Neuronal stem cell (in vitro differentiated cells): ENCODE measurements around the gene DIO3.

ENCODE experiments used
- DNase-seq: peaks from one replicate; pipeline ENCODE4 v3.0.0-alpha.2; 2013; ENCODE audit warnings: low spot score
- H2AFZ ChIP-seq: one replicate; pipeline ENCODE4 v1.6.1; 2013; ENCODE audit warnings: mild to moderate bottlenecking, low read length, inconsistent platforms
- H2AK5ac ChIP-seq: 2 replicates; pipeline ENCODE4 v1.6.1; 2013; ENCODE audit warnings: low read depth, mild to moderate bottlenecking, inconsistent platforms, low read length, moderate library complexity, mixed read lengths
- H2BK120ac ChIP-seq: 2 replicates; pipeline ENCODE4 v1.6.1; 2013; ENCODE audit warnings: low read depth, mild to moderate bottlenecking, inconsistent platforms, low read length, moderate library complexity, mixed read lengths
- H2BK12ac ChIP-seq: one replicate; pipeline ENCODE4 v1.6.1; 2013; ENCODE audit warnings: low read length, inconsistent platforms
- H2BK15ac ChIP-seq: 2 replicates; pipeline ENCODE4 v1.6.1; 2013; ENCODE audit warnings: mild to moderate bottlenecking, low read length, inconsistent platforms, mixed read lengths
- H2BK5ac ChIP-seq: one replicate; pipeline ENCODE4 v1.6.1; 2013; ENCODE audit warnings: inconsistent platforms, mild to moderate bottlenecking, low read length, moderate library complexity
- H3K14ac ChIP-seq: one replicate; pipeline ENCODE4 v1.6.1; 2013; ENCODE audit warnings: low read length, inconsistent platforms
- H3K18ac ChIP-seq: 2 replicates; pipeline ENCODE4 v1.6.1; 2013; ENCODE audit warnings: low read length, inconsistent platforms
- H3K23ac ChIP-seq: 2 replicates; pipeline ENCODE4 v1.6.1; 2013; ENCODE audit warnings: low read depth, mild to moderate bottlenecking, mixed read lengths, low read length, inconsistent platforms; ENCODE audit not compliant: poor library complexity
- H3K27ac ChIP-seq: replicated peaks from 3 replicates; pipeline ENCODE4 v1.5.1; 2013; ENCODE audit warnings: low read length, inconsistent platforms
- H3K27me3 ChIP-seq, 3 experiments: 2 replicates each; pipeline ENCODE4 v1.6.1; 2013; ENCODE audit warnings: low read length in 3 of 3, mild to moderate bottlenecking in 2 of 3, inconsistent platforms in 1 of 3, low read depth in 1 of 3, mixed read lengths in 1 of 3, moderate library complexity in 1 of 3; ENCODE audit not compliant: control insufficient read depth in 3 of 3, insufficient read depth in 3 of 3
- H3K36me3 ChIP-seq, 2 donors: replicated peaks in 1 of 2; 2 replicates each; pipeline ENCODE4 v1.6.1; 2013; ENCODE audit warnings: low read length in 2 of 2; ENCODE audit not compliant: control insufficient read depth in 2 of 2, insufficient read depth in 2 of 2
- H3K4ac ChIP-seq: 2 replicates; pipeline ENCODE4 v1.6.1; 2013; ENCODE audit warnings: inconsistent platforms, mild to moderate bottlenecking, low read length, moderate library complexity
- H3K4me1 ChIP-seq, 2 donors: 1 replicate in 1 of 2; 2 replicates in 1 of 2; pipeline ENCODE4 v1.6.1; 2013; ENCODE audit warnings: low read length in 2 of 2, low read depth in 1 of 2; ENCODE audit not compliant: control insufficient read depth in 2 of 2, insufficient read depth in 1 of 2
- H3K4me2 ChIP-seq: one replicate; pipeline ENCODE4 v1.6.1; 2013; ENCODE audit warnings: mild to moderate bottlenecking, low read length, inconsistent platforms; ENCODE audit not compliant: insufficient read depth, poor library complexity, severe bottlenecking
- H3K4me3 ChIP-seq, 2 donors: 2 replicates each; pipeline ENCODE4 v1.5.1; 2013; ENCODE audit warnings: low read length in 2 of 2, mild to moderate bottlenecking in 2 of 2, inconsistent platforms in 1 of 2, moderate library complexity in 1 of 2
- H3K79me1 ChIP-seq: one replicate; pipeline ENCODE4 v1.6.1; 2013; ENCODE audit warnings: low read depth, mild to moderate bottlenecking, inconsistent platforms, low read length, moderate library complexity
- H3K9ac ChIP-seq: one replicate; pipeline ENCODE4 v1.6.1; 2013; ENCODE audit warnings: mild to moderate bottlenecking, low read depth, low read length, inconsistent platforms; ENCODE audit not compliant: poor library complexity
- H3K9me3 ChIP-seq, 2 donors: replicated peaks in 1 of 2; 2 replicates each; pipeline versions ENCODE3 to v1.6.1; 2013; ENCODE audit warnings: low read length in 2 of 2, mild to moderate bottlenecking in 2 of 2, inconsistent platforms in 1 of 2, low read depth in 1 of 2, mixed read lengths in 1 of 2, moderate library complexity in 1 of 2; ENCODE audit not compliant: control insufficient read depth in 2 of 2, insufficient read depth in 1 of 2
- H4K8ac ChIP-seq: one replicate; pipeline ENCODE4 v1.6.1; 2013; ENCODE audit warnings: low read depth, mild to moderate bottlenecking, inconsistent platforms, low read length, moderate library complexity
- H4K91ac ChIP-seq: one replicate; pipeline ENCODE4 v1.6.1; 2013; ENCODE audit warnings: low read length, low read depth, mild to moderate bottlenecking, inconsistent platforms; ENCODE audit not compliant: poor library complexity
- WGBS, 2 donors: extraction: QIAGEN DNeasy Blood & Tissue Kit; methylation state at CpG; one replicate each; pipeline ENCODE4 v1.1.7; 2013; ENCODE audit warnings: missing lambda C conversion rate in 2 of 2, mixed read lengths in 1 of 2; ENCODE audit not compliant: insufficient read length in 2 of 2, insufficient replicate concordance in 1 of 2; ENCODE audit errors: extremely low coverage in 2 of 2; 5-methylcytosine and 5-hydroxymethylcytosine counted together

Gene DIO3

GRCh38 chr14:101583715-101584054 is 22.4 kb downstream of the DIO3 start:
- H2BK5ac ChIP-seq = no peak overlapping the region

GRCh38 chr14:101584055-101584859 is 23.0 kb downstream of the DIO3 start:
- no peak overlapping the region for H3K14ac ChIP-seq
- no peak overlapping the region for H3K4me2 ChIP-seq
- H3K36me3 ChIP-seq = no peaks in the 10 kb centered on the region
- no peak overlapping the region for H2BK12ac ChIP-seq
- no peak overlapping the region for H3K4me3 ChIP-seq
- H3K27me3 ChIP-seq = no peaks in the 10 kb centered on the region
- no peak for DNase-seq
- H3K23ac ChIP-seq = no peak overlapping the region
- no peak overlapping the region for H4K8ac ChIP-seq
- H3K27ac ChIP-seq = no peak overlapping the region
- no peak overlapping the region for H2AFZ ChIP-seq
- no peak overlapping the region for H2BK5ac ChIP-seq
- H3K79me1 ChIP-seq = no peaks in the 10 kb centered on the region
- peaks cover 8 to 11% of the 10 kb centered on the region in 2 donors for H3K4me1 ChIP-seq
- no CpG with 5 or more reads among the region's 54 CpGs for WGBS, 2 donors
- peaks cover 0 to 4% of the 10 kb centered on the region in 2 donors for H3K9me3 ChIP-seq
- peak overlapping the region; percentile 49 for H3K18ac ChIP-seq
- H3K9ac ChIP-seq = no peak overlapping the region
- H3K4ac ChIP-seq = no peak overlapping the region
- no peak overlapping the region for H2BK120ac ChIP-seq
- H4K91ac ChIP-seq = no peak overlapping the region
- H2BK15ac ChIP-seq = no peak overlapping the region
- H2AK5ac ChIP-seq = peak overlapping the region; percentile 73

More at GRCh38 chr14:101583715-101584054, 22.4 kb downstream of the DIO3 start:
- Histone ChIP-seq H4K91ac (no peak overlapping the region), H2AFZ (no peak overlapping the region), H2BK120ac (no peak overlapping the region), H3K36me3 (no peaks in the 10 kb centered on the region), H3K18ac (no peak overlapping the region), H3K9ac (no peak overlapping the region), H3K9me3 (peaks cover 0 to 4% of the 10 kb centered on the region in 2 donors), H2BK12ac (no peak overlapping the region), H3K27me3 (no peaks in the 10 kb centered on the region), H3K4me2 (no peak overlapping the region), H3K14ac (no peak overlapping the region), H3K79me1 (no peaks in the 10 kb centered on the region), H2BK15ac (no peak overlapping the region), H3K4me1 (peaks cover 8 to 11% of the 10 kb centered on the region in 2 donors), H3K4ac (no peak overlapping the region), H3K27ac (no peak overlapping the region), H3K4me3 (no peak overlapping the region), H3K23ac (no peak overlapping the region), H4K8ac (no peak overlapping the region), H2AK5ac (no peak overlapping the region)
- DNase-seq = no peak
- no CpG with 5 or more reads among the region's 7 CpGs for WGBS, 2 donors

GRCh38 chr14:101585211-101585610 is 23.9 kb downstream of the DIO3 start:
- no peak overlapping the region for H2BK15ac ChIP-seq
- H3K36me3 ChIP-seq = no peaks in the 10 kb centered on the region
- H2AK5ac ChIP-seq = no peak overlapping the region
- peak overlapping the region; percentile 41 for H4K91ac ChIP-seq
- H3K9me3 ChIP-seq = peaks cover 0 to 4% of the 10 kb centered on the region in 2 donors
- H3K4me3 ChIP-seq = no peak overlapping the region
- no peak overlapping the region for H2BK12ac ChIP-seq
- no peak overlapping the region for H3K9ac ChIP-seq
- no peak overlapping the region for H2BK120ac ChIP-seq
- no peak for DNase-seq
- H3K18ac ChIP-seq = no peak overlapping the region
- no peak overlapping the region for H3K14ac ChIP-seq
- no peak overlapping the region for H3K4ac ChIP-seq
- H3K4me2 ChIP-seq = no peak overlapping the region
- H3K4me1 ChIP-seq = peaks cover 8 to 11% of the 10 kb centered on the region in 2 donors
- no peak overlapping the region for H4K8ac ChIP-seq
- H2AFZ ChIP-seq = no peak overlapping the region
- H3K23ac ChIP-seq = no peak overlapping the region
- H3K27me3 ChIP-seq = no peaks in the 10 kb centered on the region
- H3K79me1 ChIP-seq = no peaks in the 10 kb centered on the region
- H2BK5ac ChIP-seq = no peak overlapping the region
- no CpG with 5 or more reads among the region's 6 CpGs for WGBS, 2 donors
- H3K27ac ChIP-seq = no peak overlapping the region

- no peak overlapping the region for H3K4ac ChIP-seq
- H2BK15ac ChIP-seq = peak overlapping the region; percentile 10
- H3K9ac ChIP-seq = peak overlapping the region; percentile 51
- no peak overlapping the region for H3K4me2 ChIP-seq
- no peak overlapping the region for H3K4me3 ChIP-seq
- H3K4me1 ChIP-seq = peaks cover 8 to 11% of the 10 kb centered on the region in 2 donors
- no peak overlapping the region for H2AFZ ChIP-seq
- H3K36me3 ChIP-seq = no peaks in the 10 kb centered on the region
- no peak overlapping the region for H2BK12ac ChIP-seq
- H3K18ac ChIP-seq = peak overlapping the region; percentile 50
- no peak for DNase-seq
- H2AK5ac ChIP-seq = no peak overlapping the region
- H2BK5ac ChIP-seq = no peak overlapping the region
- H3K9me3 ChIP-seq = peaks cover 0 to 4% of the 10 kb centered on the region in 2 donors
- H3K79me1 ChIP-seq = no peaks in the 10 kb centered on the region
- H4K8ac ChIP-seq = no peak overlapping the region
- H3K27ac ChIP-seq = no peak overlapping the region
- H3K14ac ChIP-seq = peak overlapping the region; percentile 49
- no peaks in the 10 kb centered on the region for H3K27me3 ChIP-seq
- no peak overlapping the region for H2BK120ac ChIP-seq
- WGBS, 2 donors = no CpG with 5 or more reads among the region's 17 CpGs
- no peak overlapping the region for H3K23ac ChIP-seq
- H4K91ac ChIP-seq = no peak overlapping the region
These were observed 25.5 kb downstream of the DIO3 start for GRCh38 chr14:101586531-101587430.
